H1 (cell line): ENCODE measurements around the gene PGM3. TPM values are rescaled to one million over a fixed set of nuclear protein-coding genes. Genes with fewer than 3 reads are reported as not detected.

ENCODE experiments used
- CTCF ChIA-PET: fragments of 300-600 bp; sonication (Branson Sonifier 250); formaldehyde crosslinking; loops from one replicate; lab custom pipeline; 2021; ENCODE audit not compliant: partially characterized antibody; lab: Charles Lee
- POLR2A ChIA-PET: fragments of 300-600 bp; sonication (Branson Sonifier 250); formaldehyde crosslinking; loops from one replicate; lab custom pipeline; 2021; ENCODE audit warnings: inconsistent platforms; ENCODE audit not compliant: partially characterized antibody; lab: Charles Lee
- DNase-seq, 2 experiments: peaks; one replicate each; pipeline versions ENCODE4 v3.0.0 to v3.0.0-alpha.2; 2010 to 2022; ENCODE audit warnings: low spot score in 2 of 2, low read depth in 1 of 2, mixed read lengths in 1 of 2
- FAIRE-seq: peaks from 2 replicates; lab custom pipeline; 2011; peaks lifted over from hg19 to GRCh38; lab: Jason Lieb, UNC
- H2AFZ ChIP-seq: 2 replicates; pipeline ENCODE4 v1.8.1; 2012; ENCODE audit warnings: low read length, inconsistent platforms
- H2AK5ac ChIP-seq: 2 replicates; pipeline ENCODE4 v1.6.1; 2013; ENCODE audit warnings: low read depth, low read length
- H2BK120ac ChIP-seq: replicated peaks from 2 replicates; pipeline ENCODE3; 2013; ENCODE audit warnings: low read depth, low read length, inconsistent platforms
- H2BK12ac ChIP-seq: 2 replicates; pipeline ENCODE4 v1.6.1; 2013; ENCODE audit warnings: low read depth, low read length
- H2BK15ac ChIP-seq: 2 replicates; pipeline ENCODE4 v1.6.1; 2013; ENCODE audit warnings: low read length
- H2BK20ac ChIP-seq: 2 replicates; pipeline ENCODE4 v1.6.1; 2013; ENCODE audit warnings: low read length
- H2BK5ac ChIP-seq: 2 replicates; pipeline ENCODE4 v1.6.1; 2013; ENCODE audit warnings: low read depth, low read length
- H3K14ac ChIP-seq: 2 replicates; pipeline ENCODE4 v1.6.1; 2013; ENCODE audit warnings: inconsistent platforms; ENCODE audit not compliant: insufficient read length
- H3K18ac ChIP-seq: 2 replicates; pipeline ENCODE4 v1.6.1; 2013; ENCODE audit warnings: low read length; ENCODE audit errors: extremely low read depth
- H3K23ac ChIP-seq: 2 replicates; pipeline ENCODE4 v1.6.1; 2013; ENCODE audit warnings: inconsistent platforms; ENCODE audit not compliant: insufficient read length
- H3K23me2 ChIP-seq: 2 replicates; pipeline ENCODE4 v1.6.1; 2013; ENCODE audit warnings: low read depth, low read length
- H3K27ac ChIP-seq: 2 replicates; pipeline ENCODE4 v1.6.1; 2011; ENCODE audit warnings: low read depth, low read length, inconsistent platforms
- H3K27me3 ChIP-seq, 4 experiments: replicated peaks in 1 of 4; 1 replicate in 1 of 4; 2 replicates in 3 of 4; pipeline versions ENCODE4 v1.6.1 to v1.8.1; 2011 to 2013; ENCODE audit warnings: low read length in 3 of 4, mild to moderate bottlenecking in 3 of 4, inconsistent platforms in 2 of 4, mixed read lengths in 2 of 4, moderate library complexity in 1 of 4; ENCODE audit not compliant: control insufficient read depth in 3 of 4, insufficient read depth in 3 of 4; ENCODE audit errors: extremely low read depth in 1 of 4
- H3K36me3 ChIP-seq, 4 experiments: 2 replicates each; pipeline versions ENCODE4 v1.6.1 to v1.8.1; 2011 to 2013; ENCODE audit warnings: mild to moderate bottlenecking in 4 of 4, low read length in 3 of 4, moderate library complexity in 2 of 4, control low read depth in 1 of 4, inconsistent platforms in 1 of 4; ENCODE audit not compliant: insufficient read depth in 4 of 4, control insufficient read depth in 2 of 4
- H3K4ac ChIP-seq: replicated peaks from 2 replicates; pipeline ENCODE3; 2013; ENCODE audit warnings: low read length, low read depth, mixed read lengths, inconsistent platforms; ENCODE audit not compliant: insufficient read length
- H3K4me1 ChIP-seq, 4 experiments: replicated peaks in 1 of 4; 1 replicate in 1 of 4; 2 replicates in 3 of 4; pipeline versions ENCODE4 v1.6.1 to v1.8.1; 2011 to 2013; ENCODE audit warnings: low read length in 3 of 4, inconsistent platforms in 2 of 4, mixed read lengths in 1 of 4; ENCODE audit not compliant: insufficient read depth in 4 of 4, control insufficient read depth in 3 of 4
- H3K4me2 ChIP-seq, 2 experiments: 2 replicates each; pipeline versions ENCODE4 v1.6.1 to v1.8.1; 2011 to 2013; ENCODE audit warnings: low read depth in 2 of 2, low read length in 2 of 2, control low read depth in 1 of 2, inconsistent platforms in 1 of 2, mild to moderate bottlenecking in 1 of 2; ENCODE audit not compliant: insufficient read depth in 1 of 2
- H3K4me3 ChIP-seq, 4 experiments: fragments of 200-600, 300-600 bp in 1 of 4; sonication (generic), shearing (Covaris generic), sonication (Bioruptor Twin) in 1 of 4; 2 replicates each; pipeline versions ENCODE4 v1.5.1 to v1.8.1; 2011 to 2016; ENCODE audit warnings: low read length in 4 of 4, low read depth in 3 of 4, control low read depth in 2 of 4, inconsistent platforms in 2 of 4, mild to moderate bottlenecking in 2 of 4, mixed read lengths in 1 of 4, moderate library complexity in 1 of 4; ENCODE audit not compliant: insufficient read depth in 2 of 4; ENCODE audit errors: extremely low read depth in 1 of 4
- H3K56ac ChIP-seq: replicated peaks from 2 replicates; pipeline ENCODE3; 2013; ENCODE audit warnings: low read depth, mild to moderate bottlenecking, mixed read lengths, low read length, inconsistent platforms; ENCODE audit not compliant: insufficient read length
- H3K79me1 ChIP-seq: 2 replicates; pipeline ENCODE4 v1.6.1; 2013; ENCODE audit warnings: low read depth, low read length, control low read depth
- H3K79me2 ChIP-seq, 2 experiments: 2 replicates each; pipeline versions ENCODE4 v1.6.1 to v1.8.1; 2012 to 2013; ENCODE audit warnings: low read length in 2 of 2, mild to moderate bottlenecking in 2 of 2, inconsistent platforms in 1 of 2; ENCODE audit not compliant: insufficient read depth in 2 of 2, control insufficient read depth in 1 of 2
- H3K9ac ChIP-seq, 4 experiments: replicated peaks in 1 of 4; 1 replicate in 1 of 4; 2 replicates in 3 of 4; pipeline versions ENCODE4 v1.6.1 to v1.8.1; 2011 to 2013; ENCODE audit warnings: low read depth in 3 of 4, low read length in 3 of 4, control low read depth in 2 of 4, mild to moderate bottlenecking in 2 of 4, moderate library complexity in 2 of 4, inconsistent platforms in 1 of 4; ENCODE audit errors: extremely low read depth in 1 of 4
- H3K9me3 ChIP-seq, 2 experiments: 2 replicates each; pipeline versions ENCODE4 v1.6.1 to v1.8.1; 2012 to 2013; ENCODE audit warnings: mild to moderate bottlenecking in 2 of 2, moderate library complexity in 2 of 2, control low read depth in 1 of 2, inconsistent platforms in 1 of 2, low read depth in 1 of 2, low read length in 1 of 2, mixed read lengths in 1 of 2; ENCODE audit not compliant: insufficient read depth in 2 of 2
- H4K20me1 ChIP-seq, 2 experiments: replicated peaks in 1 of 2; 2 replicates each; pipeline versions ENCODE3 to v1.8.1; 2011 to 2013; ENCODE audit warnings: inconsistent platforms in 2 of 2, low read length in 2 of 2, mild to moderate bottlenecking in 1 of 2; ENCODE audit not compliant: insufficient read depth in 2 of 2, control insufficient read depth in 1 of 2
- H4K5ac ChIP-seq: 2 replicates; pipeline ENCODE4 v1.6.1; 2013; ENCODE audit warnings: low read length, low read depth, mixed read lengths, inconsistent platforms; ENCODE audit not compliant: insufficient read length
- H4K8ac ChIP-seq: 2 replicates; pipeline ENCODE4 v1.8.0; 2013; ENCODE audit warnings: mild to moderate bottlenecking, moderate library complexity, low read length, inconsistent platforms; ENCODE audit not compliant: insufficient read depth; ENCODE audit errors: extremely low read depth
- H4K91ac ChIP-seq: replicated peaks from 2 replicates; pipeline ENCODE3; 2013; ENCODE audit warnings: low read length, mixed read lengths, inconsistent platforms; ENCODE audit not compliant: insufficient read length
- USF2 ChIP-seq: IDR thresholded peaks from 2 replicates; pipeline ENCODE4 v1.6.1; 2011; ENCODE audit warnings: low read length, improper control_type of control experiment
- WGBS, 2 experiments: shearing (Covaris generic) in 1 of 2; methylation state at CpG; one replicate each; pipeline versions ENCODE4 v1.1.6 to v1.1.7; 2013 to 2015; ENCODE audit warnings: low lambda C conversion rate in 2 of 2, mixed read lengths in 2 of 2, inconsistent platforms in 1 of 2, low coverage in 1 of 2, missing lambda C conversion rate in 1 of 2; ENCODE audit not compliant: insufficient replicate concordance in 2 of 2, insufficient coverage in 1 of 2, insufficient read length in 1 of 2; ENCODE audit errors: extremely low coverage in 1 of 2, missing lambda C conversion rate in 1 of 2; 5-methylcytosine and 5-hydroxymethylcytosine counted together
- polyA plus RNA-seq, 7 experiments: library from polyadenylated mRNA; depleted of rRNA in 3 of 7; stranded (reverse) in 5 of 7; unstranded in 2 of 7; fragments of >200 nt in 5 of 7; fragments of 200-250 nt in 2 of 7; gene quantifications; 1 replicate in 5 of 7; 2 replicates in 1 of 7; 4 replicates in 1 of 7; pipeline versions ENCODE4 v1.2.1 to v1.2.3, GENCODE V29; 2011 to 2013; ENCODE audit warnings: missing spikeins in 2 of 7, mixed read lengths in 2 of 7
- total RNA-seq: library from RNA; stranded (reverse); fragmentation: NEBNext Ultra II Directional; extraction: Animal tissue kit (Norgen Biotek cat#: 25700); gene quantifications from 2 replicates; pipeline ENCODE4 v1.2.1, GENCODE V29; 2021

The PGM3 gene
- total and polyA plus RNA-seq, 2 of the 8 experiments (the other 6 are each of a cell fraction or from before 2014, with no cell fraction given) = 14.5 to 60.5 TPM

GRCh38 chr6:83226517-83226916 lies 33.5 kb upstream of the PGM3 start:
- Histone ChIP-seq H2AK5ac (no peak overlapping the region), H2BK15ac (no peak overlapping the region), H3K4ac (no peak overlapping the region), H2BK12ac (no peak overlapping the region), H3K79me2 (no peaks in the 10 kb centered on the region), H3K4me2 (no peak overlapping the region), H3K79me1 (no peaks in the 10 kb centered on the region), H3K18ac (no peak overlapping the region), H3K27ac (no peak overlapping the region), H3K23me2 (no peaks in the 10 kb centered on the region), H2BK20ac (no peak overlapping the region), H4K5ac (no peak overlapping the region), H3K4me1 (no peaks in the 10 kb centered on the region), H2BK120ac (no peak overlapping the region), H3K14ac (no peak overlapping the region), H3K27me3 (no peaks in the 10 kb centered on the region), H3K36me3 (no peaks in the 10 kb centered on the region), H4K8ac (no peak overlapping the region), H3K9me3 (no peaks in the 10 kb centered on the region), H2AFZ (no peak overlapping the region), H3K56ac (no peak overlapping the region), H4K20me1 (no peaks in the 10 kb centered on the region), H3K9ac (no peak overlapping the region), H3K23ac (no peak overlapping the region), H2BK5ac (no peak overlapping the region), H3K4me3 (no peak overlapping the region), H4K91ac (no peak overlapping the region)
- no peak for TF ChIP-seq USF2
- WGBS, 2 experiments = 92% methylated on average over 1 of the region's 1 CpG; no CpG with 5 or more reads in 1 of the 2 experiments
- POLR2A ChIA-PET = no interaction called here
- CTCF ChIA-PET = interaction anchor here (1.4 kb wide), 1 partner anchor 11 kb away, joined by 5 read pairs; no protein-coding TSS in a partner anchor
- FAIRE-seq (no peak), DNase-seq (no peak)
